GM10248 (cell line): ENCODE measurements around the gene TIMP1.

Experiments used
- CTCF ChIA-PET: fragments of 300-600 bp; sonication (Branson Sonifier 250); formaldehyde crosslinking; extraction: SDS; loops from one replicate; lab custom pipeline; 2021; ENCODE audit warnings: antibody characterized with exemption; lab: Yijun Ruan, JAX
- POLR2A ChIA-PET: fragments of 350-650 bp; sonication (Branson Sonifier 250); formaldehyde crosslinking; extraction: SDS; loops from one replicate; lab custom pipeline; 2020; ENCODE audit warnings: antibody characterized with exemption; lab: Yijun Ruan, JAX
- DNase-seq: peaks from one replicate; pipeline ENCODE4 v3.0.0; 2012; ENCODE audit errors: extremely low spot score
- TF ChIP-seq, protein P1 (sequence below): IDR thresholded peaks from 2 replicates; pipeline ENCODE4 v1.5.1; 2012; ENCODE audit warnings: mild to moderate bottlenecking, low read depth; ENCODE audit errors: extremely low read depth, missing control alignments, control extremely low read depth

Gene TIMP1

DNA sequence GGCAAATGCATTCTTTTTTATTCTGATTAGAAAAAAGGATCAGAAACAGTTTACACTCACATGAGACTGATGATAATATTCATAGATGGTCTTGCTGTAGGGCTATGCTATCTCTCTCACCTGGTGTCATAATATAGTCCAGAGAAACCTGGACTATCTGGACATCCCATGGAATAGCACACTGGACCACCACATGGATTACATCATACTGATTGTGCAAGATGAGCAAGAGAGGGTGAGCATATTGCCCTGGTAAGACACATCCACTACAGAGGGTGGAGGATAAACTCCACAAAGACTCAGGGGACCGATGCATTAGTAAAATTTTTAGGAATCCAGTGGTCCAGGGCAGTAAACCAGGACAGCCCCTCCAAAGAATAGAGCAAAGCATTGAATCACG is 29.3 kb downstream of the TIMP1 start:
- no peak for DNase-seq
- ChIA-PET CTCF (no interaction called here), POLR2A (no interaction called here)
- TF ChIP-seq, protein P1, sequence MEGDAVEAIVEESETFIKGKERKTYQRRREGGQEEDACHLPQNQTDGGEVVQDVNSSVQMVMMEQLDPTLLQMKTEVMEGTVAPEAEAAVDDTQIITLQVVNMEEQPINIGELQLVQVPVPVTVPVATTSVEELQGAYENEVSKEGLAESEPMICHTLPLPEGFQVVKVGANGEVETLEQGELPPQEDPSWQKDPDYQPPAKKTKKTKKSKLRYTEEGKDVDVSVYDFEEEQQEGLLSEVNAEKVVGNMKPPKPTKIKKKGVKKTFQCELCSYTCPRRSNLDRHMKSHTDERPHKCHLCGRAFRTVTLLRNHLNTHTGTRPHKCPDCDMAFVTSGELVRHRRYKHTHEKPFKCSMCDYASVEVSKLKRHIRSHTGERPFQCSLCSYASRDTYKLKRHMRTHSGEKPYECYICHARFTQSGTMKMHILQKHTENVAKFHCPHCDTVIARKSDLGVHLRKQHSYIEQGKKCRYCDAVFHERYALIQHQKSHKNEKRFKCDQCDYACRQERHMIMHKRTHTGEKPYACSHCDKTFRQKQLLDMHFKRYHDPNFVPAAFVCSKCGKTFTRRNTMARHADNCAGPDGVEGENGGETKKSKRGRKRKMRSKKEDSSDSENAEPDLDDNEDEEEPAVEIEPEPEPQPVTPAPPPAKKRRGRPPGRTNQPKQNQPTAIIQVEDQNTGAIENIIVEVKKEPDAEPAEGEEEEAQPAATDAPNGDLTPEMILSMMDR, result no peak

DNA sequence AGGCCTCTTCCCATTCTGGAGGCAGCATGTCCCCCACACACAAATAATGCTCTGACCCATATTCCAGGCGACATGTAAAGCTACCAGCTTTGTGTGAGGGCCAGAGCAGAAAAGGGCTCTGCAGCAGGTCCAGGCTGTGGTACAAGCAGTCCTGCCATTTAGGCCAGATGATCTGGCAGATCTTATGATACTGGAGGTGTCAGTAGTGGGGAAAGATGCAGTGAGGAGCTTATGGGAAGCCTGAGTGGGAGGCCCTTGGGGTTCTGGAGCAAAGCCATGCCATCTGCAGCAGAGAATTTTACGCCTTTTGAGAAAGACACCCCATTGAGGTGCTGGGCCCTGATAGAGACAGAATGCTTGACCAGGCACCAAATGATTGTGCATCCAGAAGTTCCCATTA is 29.7 kb downstream of the TIMP1 start:
- ChIA-PET CTCF (no interaction called here), POLR2A (no interaction called here)
- no peak for DNase-seq
- TF ChIP-seq, protein P1, result no peak

DNA sequence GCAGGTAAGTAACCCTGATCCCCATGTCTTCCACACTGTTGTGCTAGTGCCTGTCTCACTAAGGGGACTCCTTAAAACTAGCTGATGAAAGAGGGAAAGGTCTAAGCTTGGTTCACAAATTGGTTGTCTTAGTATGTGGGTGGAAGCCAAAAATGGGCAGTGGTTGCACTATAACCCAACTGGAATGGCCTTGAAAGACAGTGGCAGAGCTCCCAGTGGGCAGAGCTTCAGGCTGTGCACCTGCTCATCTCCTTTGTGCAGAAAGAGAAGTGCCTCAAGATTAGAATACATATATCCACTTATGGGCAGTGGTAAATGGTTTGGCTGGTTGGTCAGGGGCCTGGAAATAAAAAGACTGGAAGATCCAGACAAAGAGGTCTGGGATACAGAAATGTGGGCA is 30.2 kb downstream of the TIMP1 start:
- ChIA-PET POLR2A (no interaction called here), CTCF (no interaction called here)
- TF ChIP-seq, protein P1, result no peak
- no peak for DNase-seq

DNA sequence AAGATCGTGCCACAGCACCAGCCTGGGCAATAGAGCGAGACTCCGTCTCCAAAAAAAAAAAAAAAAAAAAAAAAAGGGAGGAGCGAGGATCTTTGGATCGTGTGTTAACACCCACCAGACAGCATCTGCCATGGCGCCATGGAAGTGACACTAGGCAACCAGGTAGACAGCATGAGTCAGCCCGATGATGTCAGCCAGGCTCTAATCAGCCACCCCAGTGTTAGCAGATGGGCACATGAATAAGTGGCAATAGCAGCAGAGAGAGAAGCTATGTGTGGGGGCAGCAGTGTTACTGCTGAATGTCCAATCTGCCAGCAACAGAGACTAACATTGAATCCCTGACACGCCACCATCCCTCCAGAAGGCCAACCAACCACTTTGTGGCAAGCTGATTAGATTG is 30.8 kb downstream of the TIMP1 start:
- ChIA-PET CTCF (interaction anchor here (1.0 to 1.6 kb wide), 3 partner anchors 10 to 42 kb away, joined by 3 to 6 read pairs (median 3); no protein-coding TSS in a partner anchor), POLR2A (no interaction called here)
- TF ChIP-seq, protein P1, result no peak
- no peak for DNase-seq

DNA sequence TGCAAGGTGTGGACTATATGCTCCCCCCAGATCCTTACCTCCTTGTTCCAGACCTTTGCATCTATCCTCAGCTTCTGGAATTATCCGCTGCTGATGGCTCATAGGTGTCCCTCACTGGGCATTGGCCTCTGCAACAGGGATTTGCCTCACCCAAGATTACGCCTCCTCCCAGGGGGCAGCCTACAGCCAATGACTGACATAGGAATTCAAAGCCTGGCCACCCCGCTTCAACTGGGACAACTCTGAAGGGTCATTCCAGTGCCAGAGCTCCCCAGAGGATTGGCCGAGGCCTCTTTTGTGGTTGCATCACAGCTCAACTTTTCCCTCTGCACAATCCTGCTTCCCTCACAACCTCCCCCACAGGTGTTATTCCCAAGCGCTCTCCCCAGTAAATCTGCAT is 32.4 kb downstream of the TIMP1 start:
- ChIA-PET CTCF (interaction anchor here (1.6 kb wide), 1 partner anchor 9 kb away, joined by 6 read pairs; no protein-coding TSS in a partner anchor), POLR2A (no interaction called here)
- DNase-seq, result no peak
- TF ChIP-seq, protein P1, result no peak

DNA sequence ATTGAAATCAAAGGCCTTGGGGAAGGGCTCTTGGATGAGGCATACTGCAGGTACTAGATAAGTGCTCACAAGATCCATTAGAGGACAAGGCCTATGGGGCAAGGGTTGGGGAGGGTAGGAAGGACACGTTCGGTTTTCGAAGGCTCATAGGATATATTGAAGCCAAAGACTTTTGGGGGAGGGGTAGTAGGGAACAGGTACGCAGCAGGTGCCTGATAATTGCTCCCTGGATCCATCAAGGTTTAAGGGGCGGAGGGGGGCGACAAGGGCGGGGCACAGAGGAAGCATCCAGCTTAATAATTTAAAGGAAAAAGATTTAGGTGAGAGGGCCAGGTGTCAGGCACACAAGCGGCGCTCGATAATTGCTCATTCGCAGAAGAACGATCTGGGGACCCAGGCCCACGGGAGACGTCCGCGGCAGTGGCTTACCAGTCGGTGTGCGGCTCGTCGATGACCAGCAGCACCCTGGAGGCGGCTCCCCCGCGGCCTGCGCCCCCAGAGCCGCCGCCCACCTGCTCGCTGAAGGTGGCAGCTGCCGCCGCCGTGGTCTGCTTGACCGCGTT is 36.8 kb downstream of the TIMP1 start:
- ChIA-PET CTCF (interaction anchor here (1.4 kb wide), 1 partner anchor 28 kb away, joined by 3 read pairs; no protein-coding TSS in a partner anchor), POLR2A (no interaction called here)
- no peak for DNase-seq
- TF ChIP-seq, protein P1, result no peak
